NCI-H2196 (cell line): Measurements from ENCODE around the gene DLG2.

Experiments used
- DNase-seq: peaks from one replicate; lab custom pipeline; 2025; ENCODE audit not compliant: unreplicated experiment; lab: John Stamatoyannopoulos, UW

Gene DLG2

GRCh38 chr11:84247129-84247528 lies 1380.0 kb downstream of the DLG2 start:
- DNase-seq: no peak

GRCh38 chr11:84243629-84244263 lies 1383.4 kb downstream of the DLG2 start:
- DNase-seq: no peak

- DNase-seq: no peak
Observed at GRCh38 chr11:84241343-84242131, 1385.6 kb downstream of the DLG2 start.

- no peak for DNase-seq
Observed at GRCh38 chr11:84240847-84241246, 1386.3 kb downstream of the DLG2 start.

- no peak for DNase-seq
Observed at GRCh38 chr11:84236436-84236835, 1390.7 kb downstream of the DLG2 start.

- no peak for DNase-seq
Observed at GRCh38 chr11:84234462-84235202, 1392.5 kb downstream of the DLG2 start.

- DNase-seq: no peak
Observed at GRCh38 chr11:84234011-84234410, 1393.1 kb downstream of the DLG2 start.

- no peak for DNase-seq
Observed at GRCh38 chr11:84232511-84232910, 1394.6 kb downstream of the DLG2 start.

GRCh38 chr11:84230402-84230801 lies 1396.7 kb downstream of the DLG2 start:
- DNase-seq: no peak

GRCh38 chr11:84227970-84228665 lies 1399.0 kb downstream of the DLG2 start:
- no peak for DNase-seq

GRCh38 chr11:84224042-84224441 lies 1403.1 kb downstream of the DLG2 start:
- DNase-seq: no peak

GRCh38 chr11:84218318-84218717 lies 1408.8 kb downstream of the DLG2 start:
- DNase-seq: no peak

GRCh38 chr11:84215672-84216071 lies 1411.5 kb downstream of the DLG2 start:
- DNase-seq: no peak

GRCh38 chr11:84214557-84214956 lies 1412.6 kb downstream of the DLG2 start:
- DNase-seq: no peak

- no peak for DNase-seq
Observed at GRCh38 chr11:84212468-84213390, 1414.4 kb downstream of the DLG2 start.

- no peak for DNase-seq
Observed at GRCh38 chr11:84211896-84212295, 1415.2 kb downstream of the DLG2 start.

- no peak for DNase-seq
Observed at GRCh38 chr11:84194696-84195095, 1432.4 kb downstream of the DLG2 start.

GRCh38 chr11:84193706-84194105 lies 1433.4 kb downstream of the DLG2 start:
- no peak for DNase-seq

- DNase-seq: no peak
Observed at GRCh38 chr11:84188521-84188920, 1438.6 kb downstream of the DLG2 start.

GRCh38 chr11:84173078-84173477 lies 1454.1 kb downstream of the DLG2 start:
- DNase-seq: no peak
